Measurements from ENCODE around the gene ZNF500.
A peak's percentile ranks its signal among the peaks of the same experiment; 100 is the strongest.

The ZNF500 gene

DNA sequence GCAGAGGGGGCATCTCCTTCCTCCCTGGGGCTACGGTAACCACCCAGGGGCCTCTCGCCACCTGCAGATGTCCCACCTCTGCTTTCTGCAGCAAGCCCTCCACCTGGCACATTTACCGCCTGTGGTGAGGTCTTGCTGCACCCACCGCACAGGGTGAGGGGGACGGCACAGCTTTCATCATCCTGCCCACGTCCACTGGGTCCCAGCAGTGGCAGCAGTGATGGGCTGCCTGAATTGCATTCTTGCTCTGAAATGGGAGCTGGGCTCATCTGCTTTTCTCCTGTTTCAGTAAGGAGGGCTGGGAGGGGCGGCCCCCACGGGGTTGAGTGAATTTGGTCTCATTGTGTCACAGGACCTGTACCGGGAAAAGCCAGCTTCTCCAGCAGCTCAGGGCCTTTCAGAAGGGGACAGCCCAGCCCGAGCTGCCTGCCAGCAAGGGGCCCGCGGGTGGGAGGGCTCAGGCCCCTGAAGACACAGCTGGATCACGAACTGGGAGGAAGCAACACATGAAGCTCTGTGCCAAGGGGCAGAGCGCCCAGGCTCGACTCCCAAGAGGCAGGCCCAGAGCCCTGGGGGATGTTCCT is 19.9 kb downstream of the ZNF500 start:
- TF ChIP-seq CREB1 (IDR thresholded peaks at IDR 0.05; ENCODE audit: low read depth) (no peak), EGR1 (IDR thresholded peaks at IDR 0.05) (no peak), FOXM1 (IDR thresholded peaks at IDR 0.05; ENCODE audit: borderline replicate concordance, low read depth) (no peak), NFIC (IDR thresholded peaks at IDR 0.05) (no peak), ZBTB7A (IDR thresholded peaks at IDR 0.05; ENCODE audit: low read depth) (no peak), EP300 (IDR thresholded peaks at IDR 0.05; ENCODE audit: borderline replicate concordance) (no peak), TCF12 (IDR thresholded peaks at IDR 0.05; ENCODE audit: low read depth) (no peak), RAD21 (IDR thresholded peaks at IDR 0.05; ENCODE audit: low read depth) (no peak), YY1 (IDR thresholded peaks at IDR 0.05; ENCODE audit: low read depth) (no peak), CEBPB (IDR thresholded peaks at IDR 0.05) (no peak), TEAD4 (IDR thresholded peaks at IDR 0.05) (no peak), TAF1 (IDR thresholded peaks at IDR 0.05; ENCODE audit: low read depth) (no peak)
- TF ChIP-seq, protein P1, sequence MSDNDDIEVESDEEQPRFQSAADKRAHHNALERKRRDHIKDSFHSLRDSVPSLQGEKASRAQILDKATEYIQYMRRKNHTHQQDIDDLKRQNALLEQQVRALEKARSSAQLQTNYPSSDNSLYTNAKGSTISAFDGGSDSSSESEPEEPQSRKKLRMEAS (IDR thresholded peaks at IDR 0.05) = no peak
- TF ChIP-seq, protein P2, sequence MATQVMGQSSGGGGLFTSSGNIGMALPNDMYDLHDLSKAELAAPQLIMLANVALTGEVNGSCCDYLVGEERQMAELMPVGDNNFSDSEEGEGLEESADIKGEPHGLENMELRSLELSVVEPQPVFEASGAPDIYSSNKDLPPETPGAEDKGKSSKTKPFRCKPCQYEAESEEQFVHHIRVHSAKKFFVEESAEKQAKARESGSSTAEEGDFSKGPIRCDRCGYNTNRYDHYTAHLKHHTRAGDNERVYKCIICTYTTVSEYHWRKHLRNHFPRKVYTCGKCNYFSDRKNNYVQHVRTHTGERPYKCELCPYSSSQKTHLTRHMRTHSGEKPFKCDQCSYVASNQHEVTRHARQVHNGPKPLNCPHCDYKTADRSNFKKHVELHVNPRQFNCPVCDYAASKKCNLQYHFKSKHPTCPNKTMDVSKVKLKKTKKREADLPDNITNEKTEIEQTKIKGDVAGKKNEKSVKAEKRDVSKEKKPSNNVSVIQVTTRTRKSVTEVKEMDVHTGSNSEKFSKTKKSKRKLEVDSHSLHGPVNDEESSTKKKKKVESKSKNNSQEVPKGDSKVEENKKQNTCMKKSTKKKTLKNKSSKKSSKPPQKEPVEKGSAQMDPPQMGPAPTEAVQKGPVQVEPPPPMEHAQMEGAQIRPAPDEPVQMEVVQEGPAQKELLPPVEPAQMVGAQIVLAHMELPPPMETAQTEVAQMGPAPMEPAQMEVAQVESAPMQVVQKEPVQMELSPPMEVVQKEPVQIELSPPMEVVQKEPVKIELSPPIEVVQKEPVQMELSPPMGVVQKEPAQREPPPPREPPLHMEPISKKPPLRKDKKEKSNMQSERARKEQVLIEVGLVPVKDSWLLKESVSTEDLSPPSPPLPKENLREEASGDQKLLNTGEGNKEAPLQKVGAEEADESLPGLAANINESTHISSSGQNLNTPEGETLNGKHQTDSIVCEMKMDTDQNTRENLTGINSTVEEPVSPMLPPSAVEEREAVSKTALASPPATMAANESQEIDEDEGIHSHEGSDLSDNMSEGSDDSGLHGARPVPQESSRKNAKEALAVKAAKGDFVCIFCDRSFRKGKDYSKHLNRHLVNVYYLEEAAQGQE (IDR thresholded peaks at IDR 0.05; ENCODE audit: low read depth) = no peak
- TF ChIP-seq, protein P3, sequence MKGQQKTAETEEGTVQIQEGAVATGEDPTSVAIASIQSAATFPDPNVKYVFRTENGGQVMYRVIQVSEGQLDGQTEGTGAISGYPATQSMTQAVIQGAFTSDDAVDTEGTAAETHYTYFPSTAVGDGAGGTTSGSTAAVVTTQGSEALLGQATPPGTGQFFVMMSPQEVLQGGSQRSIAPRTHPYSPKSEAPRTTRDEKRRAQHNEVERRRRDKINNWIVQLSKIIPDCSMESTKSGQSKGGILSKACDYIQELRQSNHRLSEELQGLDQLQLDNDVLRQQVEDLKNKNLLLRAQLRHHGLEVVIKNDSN (IDR thresholded peaks at IDR 0.05) = no peak

DNA sequence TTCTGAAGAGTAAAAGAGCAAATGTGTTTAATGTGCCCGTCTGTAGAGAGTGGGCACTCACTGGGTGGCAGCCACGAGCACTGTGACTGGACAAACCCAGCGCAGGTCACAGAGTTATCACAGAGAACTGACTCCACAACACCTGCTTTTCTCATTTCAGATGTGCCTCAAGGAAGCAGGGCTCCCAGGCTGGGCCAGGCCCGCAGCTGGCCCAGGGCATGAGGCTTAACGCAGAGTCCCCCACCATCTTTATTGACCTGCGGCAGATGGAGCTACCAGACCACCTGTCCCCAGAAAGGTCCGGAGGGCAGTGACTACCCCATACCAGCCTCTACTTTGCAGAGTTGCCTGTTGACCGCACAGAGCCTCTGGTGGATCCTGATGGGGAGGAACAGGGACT is 20.7 kb downstream of the ZNF500 start:
- TF ChIP-seq, protein P3 (IDR thresholded peaks at IDR 0.05) = no peak
- TF ChIP-seq RAD21 (IDR thresholded peaks at IDR 0.05; ENCODE audit: low read depth) (no peak), YY1 (IDR thresholded peaks at IDR 0.05; ENCODE audit: low read depth) (no peak)

DNA sequence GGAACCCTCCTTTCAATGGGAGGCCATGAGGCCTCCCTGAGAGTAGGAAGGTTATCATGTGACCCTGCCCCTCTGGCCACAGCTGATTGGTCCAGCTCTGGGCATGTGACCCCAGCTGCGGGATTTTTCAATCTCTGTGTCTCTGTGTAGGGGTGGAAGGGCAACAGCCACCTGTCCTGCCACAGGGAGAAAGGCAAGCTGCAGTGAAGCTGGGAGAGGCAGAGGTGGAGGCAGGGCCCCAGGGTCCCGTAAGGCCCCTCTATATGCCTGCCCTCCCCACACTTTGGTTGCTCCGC is 21.7 kb downstream of the ZNF500 start:
- TF ChIP-seq, protein P3 (IDR thresholded peaks at IDR 0.05) = peak; percentile 85
- TF ChIP-seq TCF12 (IDR thresholded peaks at IDR 0.05; ENCODE audit: low read depth) = no peak
- TF ChIP-seq EGR1 (IDR thresholded peaks at IDR 0.05) = no peak

DNA sequence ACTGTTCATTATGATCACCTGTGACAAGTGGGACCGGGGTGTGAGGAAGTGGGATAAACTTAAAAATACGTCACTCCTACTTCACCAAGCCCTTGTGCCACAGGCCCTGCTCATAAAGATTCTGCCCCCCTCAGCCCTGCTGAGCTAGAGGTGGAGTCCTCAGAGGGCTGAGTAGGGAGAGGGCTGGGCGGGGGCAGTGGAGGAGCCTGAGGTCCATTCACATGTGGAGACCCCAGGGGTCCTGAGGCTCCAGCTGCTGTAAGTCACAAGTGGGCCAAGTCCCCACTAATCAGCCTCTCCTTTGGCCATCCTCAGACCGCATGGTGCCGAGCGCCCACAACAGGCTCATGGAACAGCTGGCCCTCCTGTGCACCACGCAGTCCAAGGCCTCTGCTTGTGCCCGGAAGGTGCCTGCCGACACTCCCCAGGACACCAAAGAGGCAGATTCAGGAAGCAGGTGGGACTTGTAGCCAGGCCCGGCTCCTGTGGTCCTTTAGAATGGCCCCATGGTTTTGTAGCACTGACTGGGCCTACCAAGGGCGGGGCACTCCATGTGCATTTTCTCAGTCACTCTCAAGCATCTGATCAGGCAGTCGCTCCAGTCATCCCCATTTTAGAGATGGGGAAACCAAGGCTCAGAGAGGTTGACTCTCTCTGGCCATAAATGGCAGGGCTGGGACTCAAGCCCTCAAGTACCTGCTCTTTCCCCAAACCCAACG is 22.2 kb downstream of the ZNF500 start:
- TF ChIP-seq FOXM1 (IDR thresholded peaks at IDR 0.05; ENCODE audit: borderline replicate concordance, low read depth) (no peak), CEBPB (IDR thresholded peaks at IDR 0.05) (no peak), TAF1 (IDR thresholded peaks at IDR 0.05; ENCODE audit: low read depth) (no peak), TEAD4 (IDR thresholded peaks at IDR 0.05) (no peak), EP300 (IDR thresholded peaks at IDR 0.05; ENCODE audit: borderline replicate concordance) (no peak), EGR1 (IDR thresholded peaks at IDR 0.05) (no peak), CREB1 (IDR thresholded peaks at IDR 0.05; ENCODE audit: low read depth) (no peak), YY1 (IDR thresholded peaks at IDR 0.05; ENCODE audit: low read depth) (no peak), TCF12 (IDR thresholded peaks at IDR 0.05; ENCODE audit: low read depth) (no peak), RAD21 (IDR thresholded peaks at IDR 0.05; ENCODE audit: low read depth) (no peak)
- TF ChIP-seq, protein P2 (IDR thresholded peaks at IDR 0.05; ENCODE audit: low read depth) = no peak

DNA sequence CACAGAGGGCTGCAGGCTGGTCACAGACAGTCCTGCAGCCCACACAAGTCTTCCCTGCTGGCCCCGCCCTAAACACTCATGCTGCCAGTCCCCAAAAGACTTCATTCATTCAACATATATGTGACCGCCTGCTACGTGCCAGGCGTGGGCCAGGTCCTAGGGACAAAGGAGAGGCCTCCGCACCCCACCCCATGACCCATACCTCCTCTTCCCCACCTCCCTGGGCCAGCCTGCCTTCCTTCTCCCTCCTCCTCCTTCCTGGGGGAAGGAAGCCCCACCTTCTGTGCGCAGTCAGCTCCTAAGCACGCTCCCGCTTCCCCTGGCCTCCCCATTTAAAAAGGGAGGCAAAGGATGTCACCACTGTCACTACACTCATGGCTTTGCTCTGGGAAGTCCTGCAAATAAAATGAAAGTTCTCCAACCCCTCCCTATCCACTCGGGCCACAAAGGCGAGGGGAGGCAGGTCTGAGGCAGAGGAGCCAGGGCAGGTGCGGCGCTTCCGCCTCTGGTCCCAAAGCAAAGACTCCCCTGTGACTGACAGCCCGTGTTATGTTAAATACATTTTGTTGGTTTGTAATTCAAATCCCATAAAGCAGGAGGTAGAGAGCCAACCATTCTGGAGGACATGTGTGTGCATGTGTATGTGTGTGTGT is 23.6 kb downstream of the ZNF500 start:
- no peak for TF ChIP-seq TEAD4 (IDR thresholded peaks at IDR 0.05)
- no peak for TF ChIP-seq TAF1 (IDR thresholded peaks at IDR 0.05; ENCODE audit: low read depth)
- no peak for TF ChIP-seq EP300 (IDR thresholded peaks at IDR 0.05; ENCODE audit: borderline replicate concordance)
- TF ChIP-seq, protein P3 (IDR thresholded peaks at IDR 0.05) = no peak
- TF ChIP-seq YY1 (IDR thresholded peaks at IDR 0.05; ENCODE audit: low read depth) = no peak
- TF ChIP-seq FOXM1 (IDR thresholded peaks at IDR 0.05; ENCODE audit: borderline replicate concordance, low read depth) = no peak
- TF ChIP-seq, protein P1 (IDR thresholded peaks at IDR 0.05) = no peak
- TF ChIP-seq ZBTB7A (IDR thresholded peaks at IDR 0.05; ENCODE audit: low read depth) = no peak
- no peak for TF ChIP-seq CREB1 (IDR thresholded peaks at IDR 0.05; ENCODE audit: low read depth)

All from Ishikawa (cell line).